NCI-H187 treated with DMSO at 0.1 percent for 48 hours (cell line): ENCODE results near the gene GRIA1.

ENCODE experiments used
- DNase-seq: peaks from one replicate; lab custom pipeline; 2025; lab: John Stamatoyannopoulos, UW

GRIA1 gene

GRCh38 chr5:153610811-153611210, 120.3 kb downstream of the GRIA1 start:
- no peak for DNase-seq

GRCh38 chr5:153613144-153613543, 122.7 kb downstream of the GRIA1 start:
- DNase-seq = no peak

GRCh38 chr5:153613672-153614071, 123.2 kb downstream of the GRIA1 start:
- no peak for DNase-seq

- DNase-seq = no peak
Observed at GRCh38 chr5:153617190-153617589, 126.7 kb downstream of the GRIA1 start.

GRCh38 chr5:153618307-153618706, 127.8 kb downstream of the GRIA1 start:
- DNase-seq = no peak

GRCh38 chr5:153618867-153619266, 128.4 kb downstream of the GRIA1 start:
- no peak for DNase-seq

GRCh38 chr5:153619771-153620170, 129.3 kb downstream of the GRIA1 start:
- DNase-seq = no peak

GRCh38 chr5:153623124-153623523, 132.7 kb downstream of the GRIA1 start:
- no peak for DNase-seq

GRCh38 chr5:153623751-153624450, 133.4 kb downstream of the GRIA1 start:
- DNase-seq = no peak

- DNase-seq = no peak
Observed at GRCh38 chr5:153624451-153624765, 133.9 kb downstream of the GRIA1 start.

GRCh38 chr5:153625826-153626354, 135.4 kb downstream of the GRIA1 start:
- no peak for DNase-seq

- DNase-seq = no peak
Observed at GRCh38 chr5:153626836-153627235, 136.4 kb downstream of the GRIA1 start.

- DNase-seq = no peak
Observed at GRCh38 chr5:153629027-153629895, 138.8 kb downstream of the GRIA1 start.

- DNase-seq = no peak
Observed at GRCh38 chr5:153630546-153630945, 140.1 kb downstream of the GRIA1 start.

- DNase-seq = no peak
Observed at GRCh38 chr5:153632748-153633290, 142.3 kb downstream of the GRIA1 start.

GRCh38 chr5:153636670-153637451, 146.4 kb downstream of the GRIA1 start:
- no peak for DNase-seq

- DNase-seq = no peak
Observed at GRCh38 chr5:153640293-153640692, 149.8 kb downstream of the GRIA1 start.

- DNase-seq = no peak
Observed at GRCh38 chr5:153641183-153641688, 150.8 kb downstream of the GRIA1 start.

GRCh38 chr5:153654504-153655200, 164.2 kb downstream of the GRIA1 start:
- no peak for DNase-seq

- DNase-seq = no peak
Observed at GRCh38 chr5:153655201-153655510, 164.7 kb downstream of the GRIA1 start.

- DNase-seq = no peak
Observed at GRCh38 chr5:153658149-153658548, 167.7 kb downstream of the GRIA1 start.

- DNase-seq = no peak
Observed at GRCh38 chr5:153658606-153659005, 168.1 kb downstream of the GRIA1 start.
